Duodenal mucosa (tissue), 2 donors: ENCODE results near the gene RIPPLY3.
"Not testable (repeated sequence)": the region's sequence is repeated elsewhere in the genome, so short reads cannot be mapped to it uniquely, and the experiment has no call there.

Source experiments
- H3K27ac ChIP-seq: one replicate; pipeline ENCODE4 v1.7.0; 2013; ENCODE audit warnings: low read depth, low read length
- H3K27me3 ChIP-seq, 2 donors: one replicate each; pipeline ENCODE4 v1.7.0; 2013; ENCODE audit warnings: low read length in 2 of 2, control low read depth in 1 of 2; ENCODE audit not compliant: insufficient read depth in 2 of 2, control insufficient read depth in 1 of 2
- H3K36me3 ChIP-seq, 2 donors: one replicate each; pipeline ENCODE4 v1.7.0; 2013; ENCODE audit warnings: low read length in 2 of 2, control low read depth in 1 of 2; ENCODE audit not compliant: insufficient read depth in 2 of 2, control insufficient read depth in 1 of 2
- H3K4me1 ChIP-seq, 2 donors: one replicate each; pipeline ENCODE4 v1.7.0; 2013; ENCODE audit warnings: low read length in 2 of 2, control low read depth in 1 of 2; ENCODE audit not compliant: insufficient read depth in 2 of 2, control insufficient read depth in 1 of 2
- H3K4me3 ChIP-seq, 2 donors: one replicate each; pipeline ENCODE4 v1.7.0; 2013; ENCODE audit warnings: low read length in 2 of 2, low read depth in 1 of 2
- H3K9ac ChIP-seq, 2 donors: one replicate each; pipeline ENCODE4 v1.7.0; 2013; ENCODE audit warnings: low read length in 2 of 2, low read depth in 1 of 2
- H3K9me3 ChIP-seq, 2 donors: one replicate each; pipeline ENCODE4 v1.7.0; 2013; ENCODE audit warnings: low read length in 2 of 2, control low read depth in 1 of 2; ENCODE audit not compliant: control insufficient read depth in 1 of 2

The RIPPLY3 gene

GRCh38 chr21:36981977-36982700 is 24.4 kb upstream of the RIPPLY3 start:
- H3K9ac ChIP-seq = no peak overlapping the region
- peaks cover 0 to 12% of the 10 kb centered on the region in 2 donors for H3K4me1 ChIP-seq
- no peaks in the 10 kb centered on the region for H3K27me3 ChIP-seq
- H3K36me3 ChIP-seq = no peaks in the 10 kb centered on the region
- H3K9me3 ChIP-seq = no peaks in the 10 kb centered on the region
- no peak overlapping the region for H3K27ac ChIP-seq
- no peak overlapping the region for H3K4me3 ChIP-seq

GRCh38 chr21:36985751-36986594 is 20.5 kb upstream of the RIPPLY3 start:
- no peak overlapping the region for H3K27ac ChIP-seq
- H3K4me3 ChIP-seq = no peak overlapping the region
- no peaks in the 10 kb centered on the region for H3K9me3 ChIP-seq
- no peak overlapping the region for H3K9ac ChIP-seq
- H3K27me3 ChIP-seq = no peaks in the 10 kb centered on the region
- H3K36me3 ChIP-seq = no peaks in the 10 kb centered on the region
- H3K4me1 ChIP-seq = peaks cover 0 to 2% of the 10 kb centered on the region in 2 donors

GRCh38 chr21:36987845-36988244 is 18.7 kb upstream of the RIPPLY3 start:
- H3K9me3 ChIP-seq = no peaks in the 10 kb centered on the region

GRCh38 chr21:36988536-36988935 is 18.0 kb upstream of the RIPPLY3 start:
- no peaks in the 10 kb centered on the region for H3K36me3 ChIP-seq
- no peak overlapping the region for H3K4me3 ChIP-seq
- H3K9ac ChIP-seq = no peak overlapping the region
- H3K4me1 ChIP-seq = no peaks in the 10 kb centered on the region
- H3K27me3 ChIP-seq = no peaks in the 10 kb centered on the region
- no peaks in the 10 kb centered on the region for H3K9me3 ChIP-seq
- no peak overlapping the region for H3K27ac ChIP-seq

More at GRCh38 chr21:36987845-36988244, 18.7 kb upstream of the RIPPLY3 start:
- H3K36me3 ChIP-seq = no peaks in the 10 kb centered on the region
- H3K27me3 ChIP-seq = no peaks in the 10 kb centered on the region
- H3K9ac ChIP-seq = no peak overlapping the region
- no peaks in the 10 kb centered on the region for H3K4me1 ChIP-seq
- no peak overlapping the region for H3K27ac ChIP-seq
- no peak overlapping the region for H3K4me3 ChIP-seq

- not testable (repeated sequence) for H3K9me3 ChIP-seq, H3K4me1 ChIP-seq, H3K36me3 ChIP-seq, H3K27me3 ChIP-seq
- H3K27ac ChIP-seq = peak overlapping the region; percentile 62
- H3K4me3 ChIP-seq = peak overlapping the region; percentile 64 to 73
- H3K9ac ChIP-seq = peak overlapping the region; percentile 51 to 61
Measured at GRCh38 chr21:36989199-36989698, 17.3 kb upstream of the RIPPLY3 start.

- Histone ChIP-seq H3K9me3 (no peaks in the 10 kb centered on the region), H3K4me3 (peak overlapping the region; percentile 64 to 73), H3K36me3 (no peaks in the 10 kb centered on the region), H3K27me3 (no peaks in the 10 kb centered on the region), H3K27ac (peak overlapping the region; percentile 87), H3K9ac (peak overlapping the region; percentile 61 to 79), H3K4me1 (no peaks in the 10 kb centered on the region)
Measured at GRCh38 chr21:36989699-36990507, 16.6 kb upstream of the RIPPLY3 start.

GRCh38 chr21:36990508-36991205 is 15.8 kb upstream of the RIPPLY3 start:
- Histone ChIP-seq H3K27ac (peak overlapping the region; percentile 87), H3K4me1 (no peaks in the 10 kb centered on the region), H3K4me3 (peak overlapping the region; percentile 64 to 73), H3K27me3 (no peaks in the 10 kb centered on the region), H3K9me3 (no peaks in the 10 kb centered on the region), H3K9ac (peak overlapping the region; percentile 61 to 79), H3K36me3 (no peaks in the 10 kb centered on the region)

GRCh38 chr21:36992671-36993070 is 13.8 kb upstream of the RIPPLY3 start:
- Histone ChIP-seq H3K4me3 (no peak overlapping the region), H3K9me3 (no peaks in the 10 kb centered on the region), H3K4me1 (no peaks in the 10 kb centered on the region), H3K27me3 (no peaks in the 10 kb centered on the region), H3K36me3 (no peaks in the 10 kb centered on the region), H3K9ac (no peak overlapping the region), H3K27ac (no peak overlapping the region)

- H3K27ac ChIP-seq = no peak overlapping the region
- H3K36me3 ChIP-seq = no peaks in the 10 kb centered on the region
- no peak overlapping the region for H3K4me3 ChIP-seq
- H3K9ac ChIP-seq = no peak overlapping the region
- no peaks in the 10 kb centered on the region for H3K27me3 ChIP-seq
- no peaks in the 10 kb centered on the region for H3K9me3 ChIP-seq
- no peaks in the 10 kb centered on the region for H3K4me1 ChIP-seq
Measured at GRCh38 chr21:36994501-36995158, 11.9 kb upstream of the RIPPLY3 start.
